Erythroblast (primary cell): ENCODE results near the gene HRH4.

ENCODE experiments used
- GATA1 ChIP-seq: IDR thresholded peaks from 2 replicates; pipeline ENCODE4 v1.6.1; 2011; ENCODE audit warnings: low read depth, mild to moderate bottlenecking, control low read depth, low read length, moderate library complexity
- POLR2A ChIP-seq: IDR thresholded peaks from 2 replicates; pipeline ENCODE4 v1.6.1; 2011; ENCODE audit warnings: mild to moderate bottlenecking, low read length

DNA sequence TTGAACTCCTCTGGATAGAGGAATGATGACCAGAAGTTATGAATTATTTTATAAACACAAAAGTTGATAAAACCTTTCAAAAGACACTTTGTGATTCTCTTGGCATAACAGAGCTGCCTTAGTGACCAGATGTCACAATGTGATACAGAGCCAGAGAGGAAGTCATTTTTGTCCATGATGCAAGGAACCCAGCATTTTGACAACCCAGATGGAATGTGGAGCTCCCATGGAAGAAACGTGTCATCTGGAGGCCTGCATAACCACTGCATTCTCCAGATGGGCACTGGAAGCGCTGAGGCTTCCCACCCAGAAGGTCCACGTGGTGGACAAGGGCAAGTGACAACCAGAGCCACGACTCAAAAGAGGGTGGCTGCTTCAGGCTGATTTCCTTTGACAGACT lies 30.1 kb downstream of the HRH4 start:
- TF ChIP-seq POLR2A = no peak
- TF ChIP-seq GATA1 = no peak
